Measurements from ENCODE around the gene C2orf76.

C2orf76 gene

DNA sequence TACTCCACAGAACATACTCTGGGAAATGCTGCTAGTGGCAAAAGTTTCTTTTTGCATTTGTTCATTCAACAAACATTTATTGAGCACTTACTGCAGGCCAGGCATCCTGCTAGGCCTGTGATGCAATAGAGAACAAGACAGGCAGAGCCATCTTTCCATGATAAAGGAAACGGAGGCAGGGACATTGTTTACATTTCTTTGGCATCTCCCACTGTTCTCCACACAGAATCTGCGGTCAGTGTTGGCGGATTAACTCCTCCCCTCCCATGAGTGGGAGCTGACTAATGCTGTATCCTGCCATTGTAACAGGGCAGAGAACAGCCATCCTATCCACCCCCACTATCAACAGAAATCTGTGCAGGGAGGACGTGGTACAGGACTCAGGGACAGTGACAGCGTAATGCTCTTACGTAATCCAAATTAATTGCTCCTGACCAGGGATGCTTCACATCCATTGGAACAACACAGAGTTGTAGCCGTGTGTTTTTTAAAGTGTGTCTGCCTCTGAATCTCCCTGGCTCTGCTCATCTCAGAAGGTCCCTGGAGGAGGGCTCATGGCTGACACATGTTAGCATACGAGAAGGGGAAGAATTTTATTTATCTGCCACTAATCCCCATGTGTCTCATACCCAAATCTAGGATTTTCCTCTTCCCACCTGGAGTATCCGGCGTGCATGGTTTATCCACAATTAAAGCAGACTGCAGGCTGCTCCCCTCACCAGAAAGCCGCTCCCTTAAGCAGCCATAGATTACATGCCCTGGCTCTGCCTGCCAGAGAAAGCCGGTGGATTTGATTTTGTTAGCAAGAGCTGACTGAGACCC is 110.7 kb downstream of the C2orf76 start:
- H3K4me1 ChIP-seq (ENCODE audit: insufficient read depth, low read length): no peaks in the 10 kb centered on the region
- no peaks in the 10 kb centered on the region for H3K27me3 ChIP-seq (ENCODE audit: control insufficient read depth in 1 of 2, insufficient read depth in 2 of 2, low read length in 2 of 2)
- no peaks in the 10 kb centered on the region for H3K9me3 ChIP-seq (ENCODE audit: low read length)
- H3K9ac ChIP-seq (ENCODE audit: low read length): no peak overlapping the region
- no peak overlapping the region for H3K4me3 ChIP-seq (ENCODE audit: low read depth in 1 of 2, low read length in 2 of 2)
- no peak overlapping the region for H3K27ac ChIP-seq (ENCODE audit: low read depth, low read length)
- H3K36me3 ChIP-seq (ENCODE audit: insufficient read depth, low read length): no peaks in the 10 kb centered on the region

DNA sequence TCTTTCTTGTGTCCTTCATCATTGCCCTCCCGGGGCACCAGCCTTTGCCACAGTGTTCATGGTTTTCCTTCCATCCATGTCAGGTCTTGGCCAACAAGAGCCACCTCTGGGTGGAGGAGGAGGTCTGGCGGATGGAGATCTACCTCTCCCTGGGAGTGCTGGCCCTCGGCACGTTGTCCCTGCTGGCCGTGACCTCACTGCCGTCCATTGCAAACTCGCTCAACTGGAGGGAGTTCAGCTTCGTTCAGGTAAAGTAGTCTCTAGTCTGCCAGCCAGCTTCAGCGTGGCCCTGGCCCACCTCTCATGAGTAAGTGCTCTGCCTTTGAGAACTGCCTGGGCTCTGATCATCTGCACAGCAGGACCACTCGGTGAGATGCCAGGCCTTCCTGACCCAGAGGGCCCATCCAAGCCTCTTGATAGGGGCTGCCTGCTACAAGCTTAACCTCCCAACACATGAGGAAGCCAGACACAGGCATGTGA is 112.0 kb downstream of the C2orf76 start:
- Histone ChIP-seq H3K27me3 (ENCODE audit: control insufficient read depth in 1 of 2, insufficient read depth in 2 of 2, low read length in 2 of 2) (no peaks in the 10 kb centered on the region), H3K9me3 (ENCODE audit: low read length) (no peaks in the 10 kb centered on the region), H3K4me1 (ENCODE audit: insufficient read depth, low read length) (no peaks in the 10 kb centered on the region), H3K27ac (ENCODE audit: low read depth, low read length) (no peak overlapping the region), H3K36me3 (ENCODE audit: insufficient read depth, low read length) (no peaks in the 10 kb centered on the region), H3K9ac (ENCODE audit: low read length) (no peak overlapping the region), H3K4me3 (ENCODE audit: low read depth in 1 of 2, low read length in 2 of 2) (no peak overlapping the region)

DNA sequence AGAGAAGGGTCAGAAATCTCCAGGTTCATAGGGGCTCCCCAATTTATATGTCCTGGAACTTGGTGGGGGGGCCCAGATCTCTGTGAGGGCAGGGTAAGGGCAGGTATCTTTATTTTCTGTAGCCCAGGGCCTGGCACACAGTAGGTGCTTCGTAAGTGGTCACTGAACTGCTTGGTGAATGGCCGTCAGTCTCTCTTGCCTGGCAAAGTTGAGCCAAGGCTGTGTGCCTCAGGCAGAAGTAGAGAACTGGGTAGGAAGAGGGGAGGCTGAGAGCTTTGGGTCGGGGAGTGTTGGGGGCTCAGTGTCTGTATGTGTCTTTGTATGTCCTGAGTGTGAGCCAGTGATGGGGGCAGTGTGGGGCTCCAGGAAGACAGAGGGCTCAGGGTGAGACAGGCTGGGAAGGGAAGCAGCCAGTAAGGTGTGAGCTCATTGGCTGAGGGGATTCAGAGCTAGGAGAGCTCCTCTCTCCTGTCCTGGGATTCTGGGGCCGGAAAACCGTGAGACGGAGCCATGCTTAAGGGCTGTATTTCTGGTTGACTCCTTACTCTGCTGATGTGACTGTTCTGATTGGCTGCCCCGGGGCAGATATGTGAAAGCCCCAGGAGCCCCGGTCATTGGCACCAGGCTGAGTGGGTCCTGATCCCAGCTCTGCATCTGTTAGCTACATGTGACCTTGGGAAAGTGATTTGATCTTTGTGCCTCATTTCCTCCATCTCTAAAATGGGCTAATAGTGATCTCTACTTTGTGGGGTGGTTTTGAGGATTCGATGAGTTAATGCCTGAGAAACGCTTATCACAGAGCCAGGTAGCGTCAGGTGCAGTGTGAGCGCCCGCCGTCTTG is 112.7 kb downstream of the C2orf76 start:
- H3K4me3 ChIP-seq (ENCODE audit: low read depth in 1 of 2, low read length in 2 of 2): no peak overlapping the region
- H3K9me3 ChIP-seq (ENCODE audit: low read length): no peaks in the 10 kb centered on the region
- H3K27me3 ChIP-seq (ENCODE audit: control insufficient read depth in 1 of 2, insufficient read depth in 2 of 2, low read length in 2 of 2): no peaks in the 10 kb centered on the region
- H3K36me3 ChIP-seq (ENCODE audit: insufficient read depth, low read length): no peaks in the 10 kb centered on the region
- H3K27ac ChIP-seq (ENCODE audit: low read depth, low read length): no peak overlapping the region
- H3K9ac ChIP-seq (ENCODE audit: low read length): no peak overlapping the region
- H3K4me1 ChIP-seq (ENCODE audit: insufficient read depth, low read length): no peaks in the 10 kb centered on the region

GRCh38 chr2:119253114-119253702 is 113.4 kb downstream of the C2orf76 start:
- Histone ChIP-seq H3K9ac (ENCODE audit: low read length) (no peak overlapping the region), H3K4me1 (ENCODE audit: insufficient read depth, low read length) (no peaks in the 10 kb centered on the region), H3K27me3 (ENCODE audit: control insufficient read depth in 1 of 2, insufficient read depth in 2 of 2, low read length in 2 of 2) (no peaks in the 10 kb centered on the region), H3K9me3 (ENCODE audit: low read length) (no peaks in the 10 kb centered on the region), H3K4me3 (ENCODE audit: low read depth in 1 of 2, low read length in 2 of 2) (no peak overlapping the region), H3K27ac (ENCODE audit: low read depth, low read length) (no peak overlapping the region), H3K36me3 (ENCODE audit: insufficient read depth, low read length) (no peaks in the 10 kb centered on the region)
